ENCODE measurements around the gene CYP4V2.
"Not testable (repeated sequence)": the region's sequence is repeated elsewhere in the genome, so short reads cannot be mapped to it uniquely, and the experiment has no call there.

CYP4V2 gene

GRCh38 chr4:186247062-186247752, 55.8 kb downstream of the CYP4V2 start:
- DNase-seq (ENCODE audit: low spot score in 2 of 2); ATAC-seq (replicated peaks; ENCODE audit: extremely low read depth, poor library complexity, severe bottlenecking); H3K27me3 Mint-ChIP-seq; H3K4me1 Mint-ChIP-seq; H3K9me3 Mint-ChIP-seq; H3K4me3 Mint-ChIP-seq; H3K36me3 Mint-ChIP-seq (ENCODE audit: insufficient read depth); H3K27ac Mint-ChIP-seq (ENCODE audit: low read depth): not testable (repeated sequence)

- ATAC-seq (replicated peaks; ENCODE audit: extremely low read depth, poor library complexity, severe bottlenecking): no peak
- H3K4me1 Mint-ChIP-seq: no peaks in the 10 kb centered on the region
- DNase-seq (ENCODE audit: low spot score in 2 of 2): no peak
- H3K9me3 Mint-ChIP-seq: peaks cover 6% of the 10 kb centered on the region
- no peaks in the 10 kb centered on the region for H3K27me3 Mint-ChIP-seq
- no peak overlapping the region for H3K4me3 Mint-ChIP-seq
- H3K36me3 Mint-ChIP-seq (ENCODE audit: insufficient read depth): peaks cover 2% of the 10 kb centered on the region
- no peak overlapping the region for H3K27ac Mint-ChIP-seq (ENCODE audit: low read depth)
Measured at GRCh38 chr4:186248643-186249042, 57.3 kb downstream of the CYP4V2 start.

- no peak overlapping the region for H3K27ac Mint-ChIP-seq (ENCODE audit: low read depth)
- no peaks in the 10 kb centered on the region for H3K27me3 Mint-ChIP-seq
- no peak overlapping the region for H3K4me3 Mint-ChIP-seq
- H3K36me3 Mint-ChIP-seq (ENCODE audit: insufficient read depth): peaks cover 2% of the 10 kb centered on the region
- H3K4me1 Mint-ChIP-seq: no peaks in the 10 kb centered on the region
- no peak for ATAC-seq (replicated peaks; ENCODE audit: extremely low read depth, poor library complexity, severe bottlenecking)
- no peak for DNase-seq (ENCODE audit: low spot score in 2 of 2)
- peaks cover 6% of the 10 kb centered on the region for H3K9me3 Mint-ChIP-seq
Measured at GRCh38 chr4:186249785-186250754, 58.7 kb downstream of the CYP4V2 start.

- Mint-ChIP-seq H3K27me3 (no peaks in the 10 kb centered on the region), H3K9me3 (peaks cover 5% of the 10 kb centered on the region), H3K4me1 (no peaks in the 10 kb centered on the region), H3K4me3 (no peak overlapping the region), H3K36me3 (ENCODE audit: insufficient read depth) (peaks cover 2% of the 10 kb centered on the region), H3K27ac (ENCODE audit: low read depth) (no peak overlapping the region)
- DNase-seq (ENCODE audit: low spot score in 2 of 2) (no peak), ATAC-seq (replicated peaks; ENCODE audit: extremely low read depth, poor library complexity, severe bottlenecking) (no peak)
Measured at GRCh38 chr4:186250760-186251159, 59.4 kb downstream of the CYP4V2 start.

GRCh38 chr4:186255122-186255521, 63.8 kb downstream of the CYP4V2 start:
- ATAC-seq (replicated peaks; ENCODE audit: extremely low read depth, poor library complexity, severe bottlenecking) (no peak), DNase-seq (ENCODE audit: low spot score in 2 of 2) (no peak)
- Mint-ChIP-seq H3K4me3 (no peak overlapping the region), H3K36me3 (ENCODE audit: insufficient read depth) (peaks cover 2% of the 10 kb centered on the region), H3K27me3 (peaks cover 4% of the 10 kb centered on the region), H3K27ac (ENCODE audit: low read depth) (no peak overlapping the region), H3K4me1 (no peaks in the 10 kb centered on the region), H3K9me3 (no peaks in the 10 kb centered on the region)

- Mint-ChIP-seq H3K27ac (ENCODE audit: low read depth) (no peak overlapping the region), H3K36me3 (ENCODE audit: insufficient read depth) (peaks cover 2% of the 10 kb centered on the region), H3K4me3 (no peak overlapping the region), H3K4me1 (no peaks in the 10 kb centered on the region), H3K27me3 (peaks cover 19% of the 10 kb centered on the region), H3K9me3 (no peaks in the 10 kb centered on the region)
- no peak for DNase-seq (ENCODE audit: low spot score in 2 of 2)
- ATAC-seq (replicated peaks; ENCODE audit: extremely low read depth, poor library complexity, severe bottlenecking): no peak
Measured at GRCh38 chr4:186258216-186258811, 66.9 kb downstream of the CYP4V2 start.

GRCh38 chr4:186260117-186260503, 68.7 kb downstream of the CYP4V2 start:
- DNase-seq (ENCODE audit: low spot score in 2 of 2) (no peak), ATAC-seq (replicated peaks; ENCODE audit: extremely low read depth, poor library complexity, severe bottlenecking) (no peak)
- Mint-ChIP-seq H3K27ac (ENCODE audit: low read depth) (no peak overlapping the region), H3K4me3 (no peak overlapping the region), H3K9me3 (no peaks in the 10 kb centered on the region), H3K4me1 (no peaks in the 10 kb centered on the region), H3K36me3 (ENCODE audit: insufficient read depth) (peaks cover 2% of the 10 kb centered on the region), H3K27me3 (peaks cover 36% of the 10 kb centered on the region)
